Muscle layer of colon (tissue), 2 donors: ENCODE data around the gene HOXC13.

Experiments
- H3K27ac ChIP-seq: one replicate; pipeline ENCODE4 v1.7.0; 2013; ENCODE audit warnings: low read depth, mild to moderate bottlenecking, low read length, moderate library complexity
- H3K27me3 ChIP-seq, 2 donors: one replicate each; pipeline ENCODE4 v1.7.0; 2013; ENCODE audit warnings: low read length in 2 of 2, mild to moderate bottlenecking in 2 of 2; ENCODE audit not compliant: insufficient read depth in 2 of 2, control insufficient read depth in 1 of 2
- H3K36me3 ChIP-seq: one replicate; pipeline ENCODE4 v1.7.0; 2013; ENCODE audit warnings: mild to moderate bottlenecking, low read length; ENCODE audit not compliant: insufficient read depth
- H3K4me1 ChIP-seq: one replicate; pipeline ENCODE4 v1.7.0; 2013; ENCODE audit warnings: mild to moderate bottlenecking, low read length; ENCODE audit not compliant: insufficient read depth
- H3K4me3 ChIP-seq, 2 donors: one replicate each; pipeline ENCODE4 v1.7.0; 2013; ENCODE audit warnings: low read length in 2 of 2, low read depth in 1 of 2, mild to moderate bottlenecking in 1 of 2, moderate library complexity in 1 of 2
- H3K9ac ChIP-seq: one replicate; pipeline ENCODE4 v1.7.0; 2013; ENCODE audit warnings: low read length
- H3K9me3 ChIP-seq: one replicate; pipeline ENCODE4 v1.7.0; 2013; ENCODE audit warnings: mild to moderate bottlenecking, low read length
- donor health status: abdominal sarcoma.
- donor health status: Adenocarcinoma of cecum.

The HOXC13 gene

GRCh38 chr12:53975479-53976152, 37.0 kb downstream of the HOXC13 start:
- peak overlapping the region in 1 of 2 donors; percentile 35 for H3K4me3 ChIP-seq
- no peaks in the 10 kb centered on the region for H3K4me1 ChIP-seq
- H3K27me3 ChIP-seq = peaks cover 64 to 93% of the 10 kb centered on the region in 2 donors
- H3K9ac ChIP-seq = no peak overlapping the region
- H3K9me3 ChIP-seq = no peaks in the 10 kb centered on the region
- H3K36me3 ChIP-seq = no peaks in the 10 kb centered on the region
- H3K27ac ChIP-seq = no peak overlapping the region

- Histone ChIP-seq H3K9ac (no peak overlapping the region), H3K36me3 (no peaks in the 10 kb centered on the region), H3K27ac (no peak overlapping the region), H3K4me1 (no peaks in the 10 kb centered on the region), H3K9me3 (no peaks in the 10 kb centered on the region), H3K4me3 (no peak overlapping the region), H3K27me3 (peaks cover 64 to 86% of the 10 kb centered on the region in 2 donors)
Measured at GRCh38 chr12:53976172-53976822, 37.7 kb downstream of the HOXC13 start.

- Histone ChIP-seq H3K27me3 (peaks cover 63 to 86% of the 10 kb centered on the region in 2 donors), H3K9me3 (no peaks in the 10 kb centered on the region), H3K4me1 (no peaks in the 10 kb centered on the region), H3K4me3 (no peak overlapping the region), H3K27ac (no peak overlapping the region), H3K36me3 (no peaks in the 10 kb centered on the region), H3K9ac (no peak overlapping the region)
Measured at GRCh38 chr12:53976823-53977595, 38.4 kb downstream of the HOXC13 start.

GRCh38 chr12:53977596-53978445, 39.2 kb downstream of the HOXC13 start:
- Histone ChIP-seq H3K27me3 (peaks cover 56 to 86% of the 10 kb centered on the region in 2 donors), H3K36me3 (no peaks in the 10 kb centered on the region), H3K9ac (no peak overlapping the region), H3K9me3 (no peaks in the 10 kb centered on the region), H3K27ac (no peak overlapping the region), H3K4me3 (no peak overlapping the region), H3K4me1 (no peaks in the 10 kb centered on the region)

GRCh38 chr12:53978477-53979356, 40.1 kb downstream of the HOXC13 start:
- Histone ChIP-seq H3K27me3 (peaks cover 56 to 86% of the 10 kb centered on the region in 2 donors), H3K9me3 (no peaks in the 10 kb centered on the region), H3K27ac (no peak overlapping the region), H3K4me1 (no peaks in the 10 kb centered on the region), H3K36me3 (no peaks in the 10 kb centered on the region), H3K4me3 (no peak overlapping the region), H3K9ac (no peak overlapping the region)

GRCh38 chr12:53980104-53980801, 41.6 kb downstream of the HOXC13 start:
- peaks cover 4% of the 10 kb centered on the region for H3K4me1 ChIP-seq
- H3K36me3 ChIP-seq = no peaks in the 10 kb centered on the region
- H3K9me3 ChIP-seq = no peaks in the 10 kb centered on the region
- no peak overlapping the region for H3K9ac ChIP-seq
- no peak overlapping the region for H3K27ac ChIP-seq
- H3K4me3 ChIP-seq = no peak overlapping the region
- peaks cover 57 to 83% of the 10 kb centered on the region in 2 donors for H3K27me3 ChIP-seq

GRCh38 chr12:53980802-53981496, 42.3 kb downstream of the HOXC13 start:
- no peak overlapping the region for H3K9ac ChIP-seq
- peaks cover 60 to 83% of the 10 kb centered on the region in 2 donors for H3K27me3 ChIP-seq
- H3K4me1 ChIP-seq = peaks cover 11% of the 10 kb centered on the region
- no peak overlapping the region for H3K4me3 ChIP-seq
- H3K27ac ChIP-seq = no peak overlapping the region
- no peaks in the 10 kb centered on the region for H3K9me3 ChIP-seq
- H3K36me3 ChIP-seq = no peaks in the 10 kb centered on the region

- Histone ChIP-seq H3K9ac (no peak overlapping the region), H3K9me3 (no peaks in the 10 kb centered on the region), H3K36me3 (no peaks in the 10 kb centered on the region), H3K27me3 (peaks cover 56 to 83% of the 10 kb centered on the region in 2 donors), H3K27ac (no peak overlapping the region), H3K4me3 (no peak overlapping the region), H3K4me1 (peaks cover 17% of the 10 kb centered on the region)
Measured at GRCh38 chr12:53981634-53982565, 43.3 kb downstream of the HOXC13 start.
